HUDEP-2 (cell line): Measurements from ENCODE around the gene OR5T1.

Experiments
- DNase-seq, 76 experiments: peaks; one replicate each; lab custom pipeline; 2025; ENCODE audit not compliant: unreplicated experiment in 76 of 76; lab: John Stamatoyannopoulos, UW

Gene OR5T1

DNA sequence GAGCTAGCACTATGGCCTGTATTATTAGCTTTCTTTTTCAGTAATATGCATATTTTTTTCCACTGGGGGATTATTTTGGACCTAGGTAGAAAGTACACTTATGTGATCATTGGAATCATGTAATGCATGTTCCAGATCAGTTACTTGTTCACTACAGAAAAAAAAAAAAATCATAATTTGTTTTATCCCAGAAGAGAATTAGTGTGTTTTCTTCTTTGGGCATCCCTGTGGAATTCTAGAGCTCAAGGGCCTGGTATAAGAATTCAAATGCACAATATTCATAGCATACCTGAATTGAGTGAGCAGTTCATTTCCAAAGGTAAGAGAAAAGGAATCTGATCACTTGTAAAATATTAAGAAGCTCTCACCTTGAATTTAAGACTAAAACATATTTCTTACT lies at the start of gene OR5T1:
Gene OR5T1, plus strand, starts transcription at position 301 of the 400 bp plus-strand sequence. CDS start 1,485 bp downstream, outside the sequence.
- no peak for DNase-seq

DNA sequence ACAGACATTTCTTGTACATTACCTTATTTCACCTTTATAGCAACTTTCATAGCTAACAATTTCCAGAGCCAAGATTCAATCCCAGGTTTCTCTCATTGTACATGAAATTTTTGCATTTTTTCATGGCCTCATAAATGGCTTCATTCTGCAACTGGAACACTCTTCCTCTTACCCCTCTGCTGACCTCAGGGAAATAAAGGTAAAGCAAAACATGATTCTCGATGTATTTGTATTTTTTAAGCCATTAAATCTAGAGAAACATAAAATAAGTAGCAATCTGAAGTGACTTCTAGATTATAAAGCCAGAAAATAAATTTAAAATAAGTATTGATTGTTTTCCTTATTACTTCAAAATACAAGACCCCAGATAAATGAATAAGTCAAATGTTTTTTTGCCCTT lies 39.8 kb upstream of the OR5T1 start, which contains the start of gene OR5T2:
Gene OR5T2, minus strand, starts transcription at position 101 of the 400 bp plus-strand sequence. CDS start 1,193 bp downstream, outside the sequence.
- no peak for DNase-seq

- no peak for DNase-seq
These were observed 22.0 kb upstream of the OR5T1 start, which contains the start of gene OR5T3 for GRCh38 chr11:56251954-56252353. Gene OR5T3, plus strand, starts transcription at chr11:56252254. Its CDS starts 0 bp downstream, at chr11:56252254.

GRCh38 chr11:56271092-56271491 lies 2.9 kb upstream of the OR5T1 start:
- no peak for DNase-seq

- DNase-seq = no peak
These were observed 18.2 kb downstream of the OR5T1 start, which contains the start of gene OR8H1 for GRCh38 chr11:56292154-56292553. Gene OR8H1, minus strand, starts transcription at chr11:56292254. Its CDS starts 1,192 bp downstream, at chr11:56291062.

- no peak for DNase-seq
These were observed 22.9 kb downstream of the OR5T1 start for GRCh38 chr11:56296898-56297297.

DNA sequence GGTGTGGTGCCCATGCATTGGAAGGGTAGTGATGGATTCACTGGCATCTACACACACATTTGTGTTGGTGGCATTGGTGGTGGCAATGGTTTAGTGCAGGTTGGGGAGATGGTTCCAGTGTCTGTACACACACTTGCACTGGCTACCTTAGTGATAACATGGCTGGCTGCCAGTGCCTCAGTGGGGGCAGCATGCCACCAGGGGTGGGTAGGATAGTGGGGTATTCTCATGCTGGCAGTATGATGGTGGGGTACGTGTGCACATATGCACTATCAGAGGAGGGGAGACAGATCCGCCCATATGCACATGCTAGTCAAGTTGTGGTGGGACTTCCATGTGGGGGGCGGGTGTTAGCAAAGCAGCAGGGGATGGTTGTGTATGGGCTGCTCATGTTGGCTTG lies 33.9 kb downstream of the OR5T1 start:
- no peak for DNase-seq

GRCh38 chr11:56314844-56315243 lies 40.9 kb downstream of the OR5T1 start, which contains the start of gene OR8K3:
Gene OR8K3, plus strand, starts transcription at chr11:56315144. Its CDS starts 3,163 bp downstream, at chr11:56318307.
- DNase-seq = no peak
